OCI-LY3 (cell line): ENCODE measurements around the gene TMEM198.

Experiments used
- H2AFZ ChIP-seq: fragments of 200-600, 300-600 bp; shearing (Covaris generic); 2 replicates; pipeline ENCODE4 v1.6.0; 2014; ENCODE audit warnings: antibody characterized with exemption, low read depth, low read length
- H3K27ac ChIP-seq: fragments of 200-600, 300-600 bp; sonication (generic); 2 replicates; pipeline ENCODE4 v1.5.1; 2014; ENCODE audit warnings: mild to moderate bottlenecking, low read length, moderate library complexity, mixed read lengths
- H3K27me3 ChIP-seq: fragments of 200-600, 300-600 bp; sonication (generic); 2 replicates; pipeline ENCODE4 v1.6.1; 2014; ENCODE audit warnings: low read depth, low read length, mixed read lengths
- H3K36me3 ChIP-seq: fragments of 200-600, 300-600 bp; sonication (generic); replicated peaks from 2 replicates; pipeline ENCODE3; 2014; ENCODE audit warnings: low read depth, low read length, mixed read lengths
- H3K4me1 ChIP-seq: fragments of 300-600, 200-600 bp; sonication (generic); 2 replicates; pipeline ENCODE4 v1.6.1; 2014; ENCODE audit warnings: low read length, mixed read lengths
- H3K4me2 ChIP-seq: fragments of 200-600, 300-600 bp; sonication (generic); 2 replicates; pipeline ENCODE4 v1.6.1; 2014; ENCODE audit warnings: low read length, mixed read lengths
- H3K4me3 ChIP-seq: fragments of 300-600, 200-600 bp; sonication (generic); 2 replicates; pipeline ENCODE4 v1.5.1; 2014; ENCODE audit warnings: antibody characterized with exemption, mild to moderate bottlenecking, low read length, moderate library complexity
- H3K79me2 ChIP-seq: fragments of 300-600, 200-600 bp; shearing (Covaris generic); 2 replicates; pipeline ENCODE4 v1.6.1; 2014; ENCODE audit warnings: mild to moderate bottlenecking, low read length, mixed read lengths
- H3K9ac ChIP-seq: fragments of 300-600, 200-600 bp; shearing (Covaris generic); 2 replicates; pipeline ENCODE4 v1.6.0; 2014; ENCODE audit warnings: mild to moderate bottlenecking, low read length, moderate library complexity
- H3K9me3 ChIP-seq: fragments of 200-600, 300-600 bp; shearing (Covaris generic); 2 replicates; pipeline ENCODE4 v1.6.1; 2014; ENCODE audit warnings: low read length, mixed read lengths; ENCODE audit not compliant: insufficient read depth
- H4K20me1 ChIP-seq: fragments of 200-600, 300-600 bp; sonication (generic); 2 replicates; pipeline ENCODE4 v1.6.1; 2016; ENCODE audit warnings: low read length, mixed read lengths; ENCODE audit not compliant: insufficient read depth
- CTCF ChIP-seq: fragments of 200-600, 300-600 bp; sonication (generic); IDR thresholded peaks from 2 replicates; pipeline ENCODE4 v1.5.1; 2014; ENCODE audit warnings: antibody characterized with exemption, low read length, low read depth
- EZH2phosphoT487 ChIP-seq: fragments of 200-600 bp; shearing (Covaris generic); IDR thresholded peaks from 2 replicates; pipeline ENCODE4 v1.6.1; 2018; ENCODE audit warnings: antibody characterized with exemption, mixed run types, low read depth

Gene TMEM198

DNA sequence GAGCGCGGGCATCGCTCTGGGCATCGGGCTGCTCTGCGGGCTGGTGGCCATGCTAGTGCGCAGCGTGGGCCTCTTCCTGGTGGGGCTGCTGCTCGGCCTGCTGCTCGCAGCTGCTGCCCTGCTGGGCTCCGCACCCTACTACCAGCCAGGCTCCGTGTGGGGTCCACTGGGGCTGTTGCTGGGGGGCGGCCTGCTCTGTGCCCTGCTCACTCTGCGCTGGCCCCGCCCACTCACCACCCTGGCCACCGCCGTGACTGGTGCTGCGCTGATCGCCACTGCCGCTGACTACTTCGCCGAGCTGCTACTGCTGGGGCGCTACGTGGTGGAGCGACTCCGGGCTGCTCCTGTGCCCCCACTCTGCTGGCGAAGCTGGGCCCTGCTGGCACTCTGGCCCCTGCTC lies 3.8 kb downstream of the TMEM198 start:
- Histone ChIP-seq H2AFZ (no peak overlapping the region), H3K27ac (no peak overlapping the region), H3K4me2 (no peak overlapping the region), H3K27me3 (no peaks in the 10 kb centered on the region), H3K4me1 (no peaks in the 10 kb centered on the region), H3K4me3 (no peak overlapping the region), H3K9ac (no peak overlapping the region), H3K79me2 (peaks cover 3% of the 10 kb centered on the region), H4K20me1 (peaks cover 1% of the 10 kb centered on the region; the same call in 1 of the 2 replicates), H3K36me3 (no peaks in the 10 kb centered on the region), H3K9me3 (no peaks in the 10 kb centered on the region)
- TF ChIP-seq EZH2phosphoT487 (no peak), CTCF (no peak)

DNA sequence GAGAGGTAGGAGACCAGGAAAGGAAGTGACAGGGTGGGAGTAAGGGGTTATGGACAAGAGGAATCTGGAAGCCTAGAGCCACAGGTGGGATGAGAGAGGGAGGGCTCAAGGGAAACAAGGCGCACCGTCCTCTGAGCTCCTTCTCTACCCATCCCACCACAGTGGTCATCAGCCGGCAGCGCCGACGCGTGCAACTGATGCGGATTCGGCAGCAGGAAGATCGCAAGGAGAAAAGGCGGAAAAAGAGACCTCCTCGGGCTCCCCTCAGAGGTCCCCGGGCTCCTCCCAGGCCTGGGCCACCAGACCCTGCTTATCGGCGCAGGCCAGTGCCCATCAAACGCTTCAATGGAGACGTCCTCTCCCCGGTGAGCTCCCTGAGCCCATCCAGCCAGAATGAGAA lies 5.2 kb downstream of the TMEM198 start:
- TF ChIP-seq CTCF, result no peak
- TF ChIP-seq EZH2phosphoT487, result no peak
- no peaks in the 10 kb centered on the region for H3K27me3 ChIP-seq

DNA sequence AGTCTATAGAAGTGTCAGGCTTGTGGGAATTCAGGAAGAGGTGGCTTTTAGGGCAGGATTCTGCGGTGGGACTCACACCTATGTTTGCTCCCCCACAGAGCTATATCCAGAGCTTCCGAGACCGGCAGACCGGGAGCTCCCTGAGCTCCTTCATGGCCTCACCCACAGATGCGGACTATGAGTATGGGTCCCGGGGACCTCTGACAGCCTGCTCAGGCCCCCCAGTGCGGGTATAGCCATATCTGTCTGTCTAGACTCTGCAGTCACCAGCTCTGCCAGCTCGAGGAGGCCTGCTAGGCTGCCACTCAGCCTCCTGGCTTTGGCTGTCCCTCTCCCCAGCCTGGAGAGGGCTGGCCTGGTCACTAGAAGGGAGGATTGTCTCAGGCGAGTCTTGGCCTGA lies 5.8 kb downstream of the TMEM198 start:
- no peaks in the 10 kb centered on the region for H4K20me1 ChIP-seq
- no peak overlapping the region for H3K27ac ChIP-seq
- H3K4me3 ChIP-seq, result no peak overlapping the region
- no peak overlapping the region for H3K4me2 ChIP-seq
- TF ChIP-seq CTCF (no peak), EZH2phosphoT487 (no peak)
- no peak overlapping the region for H2AFZ ChIP-seq
- no peaks in the 10 kb centered on the region for H3K9me3 ChIP-seq
- H3K27me3 ChIP-seq, result no peaks in the 10 kb centered on the region
- no peaks in the 10 kb centered on the region for H3K4me1 ChIP-seq
- no peaks in the 10 kb centered on the region for H3K36me3 ChIP-seq
- no peaks in the 10 kb centered on the region for H3K79me2 ChIP-seq
- H3K9ac ChIP-seq, result no peak overlapping the region

More for the DNA sequence above, 5.2 kb downstream of the TMEM198 start:
- Histone ChIP-seq H3K9me3 (no peaks in the 10 kb centered on the region), H3K4me2 (no peak overlapping the region), H3K36me3 (no peaks in the 10 kb centered on the region), H3K79me2 (no peaks in the 10 kb centered on the region), H2AFZ (no peak overlapping the region), H3K27ac (no peak overlapping the region), H3K9ac (no peak overlapping the region), H3K4me3 (no peak overlapping the region), H3K4me1 (no peaks in the 10 kb centered on the region), H4K20me1 (no peaks in the 10 kb centered on the region)

DNA sequence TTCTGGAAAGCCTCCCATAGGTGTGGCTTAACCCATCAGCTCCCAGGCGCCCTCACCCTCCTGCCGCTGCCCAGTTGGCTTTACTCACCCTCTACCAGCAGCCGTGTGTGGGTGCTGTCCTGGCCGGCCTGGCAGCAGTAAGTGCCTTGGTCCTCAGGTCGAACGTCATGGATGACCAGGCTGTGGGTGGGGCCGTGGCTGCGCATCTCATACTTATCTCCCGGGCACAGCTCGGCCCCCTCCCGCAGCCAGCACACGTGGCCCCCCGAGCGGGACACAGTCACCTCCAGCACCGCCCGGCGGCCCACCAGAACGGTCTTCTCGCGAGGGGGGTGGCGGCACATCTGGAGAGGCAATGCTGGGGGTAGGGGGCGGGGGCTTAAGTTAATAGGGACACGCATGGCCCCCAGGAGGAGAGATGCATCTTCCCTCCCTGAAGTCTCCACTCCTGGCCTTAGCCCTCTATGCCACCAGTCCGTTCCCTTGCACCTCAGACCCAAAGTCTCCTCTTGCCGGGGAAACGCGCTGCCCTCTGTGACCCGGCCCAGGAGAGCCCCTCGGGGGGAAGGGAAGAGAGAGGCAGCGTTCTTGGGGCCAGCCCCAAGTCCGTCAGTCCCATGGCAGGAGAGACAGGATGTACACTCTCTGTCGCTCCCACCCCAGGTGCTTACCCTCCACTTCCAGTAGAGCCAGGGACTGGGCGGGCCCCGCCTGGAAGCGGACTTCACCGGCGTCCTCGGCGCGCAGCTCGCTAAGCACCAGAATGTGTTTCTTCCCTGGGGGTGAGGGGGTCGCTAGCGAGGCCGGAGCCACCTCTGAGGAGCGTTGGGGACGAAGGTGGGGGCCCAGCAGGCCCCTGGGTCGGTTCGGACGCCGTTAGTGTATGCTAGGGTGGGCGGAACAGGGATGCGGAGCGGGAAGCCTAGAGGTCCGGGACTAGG lies 7.9 kb downstream of the TMEM198 start:
- Histone ChIP-seq H3K79me2 (no peaks in the 10 kb centered on the region), H3K4me2 (no peak overlapping the region), H3K4me1 (no peaks in the 10 kb centered on the region), H2AFZ (no peak overlapping the region), H4K20me1 (no peaks in the 10 kb centered on the region), H3K36me3 (no peaks in the 10 kb centered on the region), H3K4me3 (no peak overlapping the region), H3K9ac (no peak overlapping the region), H3K9me3 (no peaks in the 10 kb centered on the region), H3K27me3 (no peaks in the 10 kb centered on the region), H3K27ac (no peak overlapping the region)
- TF ChIP-seq EZH2phosphoT487, result no peak
